DMS53 treated with DMSO at 0.1 percent for 48 hours (cell line): ENCODE measurements around the gene CDYL2.

Experiments
- DNase-seq: peaks from one replicate; lab custom pipeline; 2025; ENCODE audit not compliant: unreplicated experiment; lab: John Stamatoyannopoulos, UW

The CDYL2 gene

GRCh38 chr16:80557037-80557436 lies 247.4 kb downstream of the CDYL2 start:
- peak; percentile 18 for DNase-seq

DNA sequence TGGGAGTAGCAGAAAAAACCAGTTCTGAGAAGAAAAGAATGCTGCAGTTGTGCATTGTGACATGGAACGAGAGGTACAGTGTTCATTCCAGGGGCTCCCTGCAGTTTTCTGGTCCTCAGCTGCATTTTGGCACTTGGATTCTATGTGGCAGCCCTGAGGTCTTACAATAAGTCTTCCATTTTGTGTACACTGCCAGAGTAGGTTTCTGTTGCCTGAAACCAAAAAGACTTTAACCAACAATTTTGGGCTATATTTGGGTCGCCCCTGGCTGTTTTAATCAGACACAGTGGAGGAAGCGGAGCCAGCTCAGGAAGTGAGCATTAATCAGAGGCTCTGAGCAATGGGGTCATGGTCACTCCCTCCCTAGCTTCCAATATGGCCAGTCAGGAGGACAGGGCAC lies 247.9 kb downstream of the CDYL2 start:
- DNase-seq, result no peak

GRCh38 chr16:80554033-80554432 lies 250.4 kb downstream of the CDYL2 start:
- peak; percentile 4 for DNase-seq

- DNase-seq, result no peak
Observed at GRCh38 chr16:80552277-80552676, 252.1 kb downstream of the CDYL2 start.
